Breast epithelium (tissue), 3 donors: ENCODE results near the gene KIAA1586.

Source experiments
- POLR2AphosphoS5 ChIP-seq, 3 donors: sonication (generic); formaldehyde crosslinking; IDR thresholded peaks; one replicate each; pipeline ENCODE4 v1.6.1; 2017; ENCODE audit warnings: antibody characterized with exemption in 3 of 3
- TF ChIP-seq, protein P1 (sequence below), 3 donors: fragments of 450-650 bp; IDR thresholded peaks; one replicate each; pipeline ENCODE4 v1.5.1; 2016 to 2017; ENCODE audit warnings: antibody characterized with exemption in 3 of 3, mild to moderate bottlenecking in 3 of 3, moderate library complexity in 3 of 3

GRCh38 chr6:57038906-57039305, 7.6 kb upstream of the KIAA1586 start:
- no peak for TF ChIP-seq POLR2AphosphoS5 (IDR thresholded peaks at IDR 0.05)
- TF ChIP-seq, protein P1, sequence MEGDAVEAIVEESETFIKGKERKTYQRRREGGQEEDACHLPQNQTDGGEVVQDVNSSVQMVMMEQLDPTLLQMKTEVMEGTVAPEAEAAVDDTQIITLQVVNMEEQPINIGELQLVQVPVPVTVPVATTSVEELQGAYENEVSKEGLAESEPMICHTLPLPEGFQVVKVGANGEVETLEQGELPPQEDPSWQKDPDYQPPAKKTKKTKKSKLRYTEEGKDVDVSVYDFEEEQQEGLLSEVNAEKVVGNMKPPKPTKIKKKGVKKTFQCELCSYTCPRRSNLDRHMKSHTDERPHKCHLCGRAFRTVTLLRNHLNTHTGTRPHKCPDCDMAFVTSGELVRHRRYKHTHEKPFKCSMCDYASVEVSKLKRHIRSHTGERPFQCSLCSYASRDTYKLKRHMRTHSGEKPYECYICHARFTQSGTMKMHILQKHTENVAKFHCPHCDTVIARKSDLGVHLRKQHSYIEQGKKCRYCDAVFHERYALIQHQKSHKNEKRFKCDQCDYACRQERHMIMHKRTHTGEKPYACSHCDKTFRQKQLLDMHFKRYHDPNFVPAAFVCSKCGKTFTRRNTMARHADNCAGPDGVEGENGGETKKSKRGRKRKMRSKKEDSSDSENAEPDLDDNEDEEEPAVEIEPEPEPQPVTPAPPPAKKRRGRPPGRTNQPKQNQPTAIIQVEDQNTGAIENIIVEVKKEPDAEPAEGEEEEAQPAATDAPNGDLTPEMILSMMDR (IDR thresholded peaks at IDR 0.05), result no peak
